GM19023 (cell line): ENCODE measurements around the gene NXPE1.

Experiments used
- ATAC-seq: cut with Tn5 transposase; IDR thresholded peaks from one replicate; pipeline ENCODE4 v1.9.1; 2021; ENCODE audit warnings: mild to moderate bottlenecking, moderate library complexity; ENCODE audit not compliant: unreplicated experiment

Gene NXPE1

DNA sequence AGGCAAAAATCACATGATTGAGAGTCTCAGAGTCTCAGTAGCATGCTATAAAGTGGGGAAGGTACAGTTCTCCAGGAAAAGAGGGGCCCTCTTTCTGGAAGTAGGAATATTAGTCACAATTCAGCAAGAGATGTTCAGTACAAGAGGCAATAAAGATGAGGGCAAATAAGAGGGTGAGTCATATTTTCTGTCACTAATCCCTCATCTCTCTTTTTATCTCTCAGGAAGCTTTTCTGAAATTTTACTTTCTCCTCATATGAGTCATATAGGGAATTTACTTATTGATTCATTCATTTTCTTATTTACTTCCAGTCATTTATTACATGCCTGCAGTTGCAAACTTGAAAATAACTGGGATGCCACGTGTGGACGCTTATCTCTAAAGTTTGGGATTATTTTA lies 3.4 kb upstream of the NXPE1 start:
- ATAC-seq, result no peak

DNA sequence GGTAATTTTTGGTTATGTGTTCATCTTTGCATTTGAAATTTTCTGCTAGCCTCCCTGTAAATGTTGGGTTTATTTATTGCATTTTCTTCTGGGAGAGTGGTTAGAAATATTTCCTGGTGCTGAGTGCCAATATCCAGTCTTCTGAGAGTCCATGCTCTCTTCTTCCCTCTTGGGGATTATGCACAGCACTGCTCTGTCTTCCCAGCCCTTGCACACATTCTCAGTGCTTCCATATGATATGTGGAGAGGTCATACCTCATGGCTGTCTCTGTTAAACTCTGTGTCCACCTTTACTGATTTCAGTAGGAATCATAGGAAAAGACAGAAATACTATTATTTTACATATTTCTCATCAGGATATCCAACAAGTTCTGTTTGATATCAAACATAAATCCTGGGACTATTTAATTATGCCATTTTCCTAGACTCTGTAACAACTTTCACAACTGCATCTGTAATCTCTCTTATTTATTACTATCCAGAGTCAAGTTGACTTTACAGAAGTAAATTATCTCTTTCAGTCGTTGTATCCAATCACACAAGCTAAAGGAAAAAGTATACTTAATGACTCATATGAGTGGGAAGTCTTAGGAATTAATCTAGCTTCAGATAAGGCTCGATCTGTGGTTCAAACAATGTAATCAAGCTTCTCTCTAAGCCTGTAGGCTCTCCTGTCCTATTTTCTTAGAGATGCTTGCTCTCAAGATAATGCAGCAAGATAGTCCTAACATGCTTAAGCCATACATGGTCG lies 2.7 kb upstream of the NXPE1 start:
- no peak for ATAC-seq

DNA sequence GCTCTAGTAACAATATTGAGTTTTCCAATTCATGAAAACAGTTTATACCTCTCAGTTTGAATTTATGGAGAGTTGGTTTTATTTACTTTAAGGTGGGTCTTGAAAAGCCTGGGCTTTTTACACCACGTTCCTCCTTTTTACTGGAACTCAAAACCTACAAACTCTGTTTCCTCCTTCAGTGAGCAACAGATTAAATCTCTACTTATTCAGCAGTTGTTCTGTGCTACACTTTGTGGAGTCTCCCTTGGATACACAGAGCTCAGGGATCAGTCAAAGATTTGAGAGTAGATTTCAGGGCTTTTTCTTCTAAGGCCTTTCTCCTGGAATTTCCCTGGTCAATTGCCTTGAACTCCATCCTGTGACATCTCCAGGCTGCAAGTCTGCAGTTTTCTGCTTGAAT lies 3.5 kb downstream of the NXPE1 start:
- ATAC-seq, result no peak

DNA sequence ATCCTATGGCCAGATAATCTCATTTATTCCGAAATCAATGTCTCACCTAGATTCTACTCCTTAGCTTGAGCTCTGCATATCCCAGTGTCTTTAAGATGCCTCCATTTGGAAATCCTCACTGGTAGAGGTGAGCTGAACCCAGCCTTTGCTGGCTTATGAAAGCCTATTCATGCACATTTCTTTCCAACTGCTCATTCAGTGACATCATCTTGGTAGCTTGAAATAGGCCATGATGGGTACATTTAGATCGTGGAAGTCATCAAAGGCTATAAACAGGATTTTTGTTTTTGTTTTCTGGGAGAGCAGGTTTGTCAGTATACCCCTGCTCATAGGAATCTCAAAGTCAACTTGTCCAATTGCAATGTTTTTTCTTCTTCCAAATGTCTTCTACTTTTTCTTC lies 6.0 kb downstream of the NXPE1 start:
- ATAC-seq, result no peak

DNA sequence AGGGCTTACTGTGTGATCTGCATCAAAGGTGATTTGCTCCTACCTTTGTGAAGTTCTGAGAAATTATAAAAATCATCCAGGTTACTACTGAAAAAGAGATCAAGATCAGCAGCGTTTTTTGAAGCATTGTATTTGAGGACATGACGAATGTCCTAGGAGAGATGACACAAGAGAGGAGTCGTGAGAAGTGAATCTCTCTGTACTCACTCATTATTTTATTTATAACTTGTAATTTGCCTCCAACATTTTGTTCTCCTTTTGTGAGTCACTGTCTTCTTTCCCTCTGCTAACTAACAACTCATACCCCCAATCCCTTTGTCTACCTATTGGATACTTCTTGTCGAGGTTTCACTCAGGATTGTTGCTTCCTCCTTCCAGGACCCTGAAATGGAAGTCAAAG lies 8.6 kb downstream of the NXPE1 start:
- no peak for ATAC-seq

DNA sequence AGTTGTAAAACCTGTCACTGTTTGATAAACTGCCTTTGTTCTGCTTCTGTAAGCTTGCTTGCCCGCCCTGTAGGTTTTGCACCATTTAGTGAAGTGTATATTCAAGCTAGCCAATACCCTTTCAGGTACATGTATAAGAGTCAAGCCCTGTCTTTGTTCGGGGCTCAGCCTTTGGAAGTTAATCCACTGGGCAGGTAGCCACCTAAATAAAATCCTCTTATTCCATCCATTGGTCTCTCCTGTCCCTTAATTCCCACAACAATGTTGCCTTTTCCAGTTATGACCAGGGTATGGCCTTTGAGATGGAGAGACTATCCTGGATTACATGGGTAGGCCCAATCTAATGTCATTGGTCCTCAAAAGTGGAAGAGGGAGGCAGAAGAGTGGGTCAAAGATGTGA lies 34.0 kb downstream of the NXPE1 start:
- ATAC-seq, result no peak

DNA sequence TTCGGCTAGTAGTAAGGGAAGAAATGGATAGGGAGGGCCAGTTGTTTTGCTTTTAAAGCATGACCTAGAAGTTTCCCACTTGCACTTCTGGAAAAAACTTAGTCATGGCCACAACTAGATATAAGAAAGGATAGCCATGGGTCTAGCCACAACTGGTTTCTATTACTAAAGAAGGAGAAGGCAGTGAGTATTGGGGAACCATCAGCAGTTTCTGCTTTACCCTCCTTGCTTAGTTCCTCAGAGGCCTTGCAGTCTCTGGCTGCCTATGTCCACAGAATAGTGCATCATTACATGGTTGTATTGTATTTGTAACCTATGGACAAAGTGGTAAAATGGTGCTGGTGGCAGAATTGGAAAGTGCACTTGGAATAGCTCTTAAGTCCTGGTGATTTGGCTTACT lies 35.6 kb downstream of the NXPE1 start:
- ATAC-seq, result no peak

DNA sequence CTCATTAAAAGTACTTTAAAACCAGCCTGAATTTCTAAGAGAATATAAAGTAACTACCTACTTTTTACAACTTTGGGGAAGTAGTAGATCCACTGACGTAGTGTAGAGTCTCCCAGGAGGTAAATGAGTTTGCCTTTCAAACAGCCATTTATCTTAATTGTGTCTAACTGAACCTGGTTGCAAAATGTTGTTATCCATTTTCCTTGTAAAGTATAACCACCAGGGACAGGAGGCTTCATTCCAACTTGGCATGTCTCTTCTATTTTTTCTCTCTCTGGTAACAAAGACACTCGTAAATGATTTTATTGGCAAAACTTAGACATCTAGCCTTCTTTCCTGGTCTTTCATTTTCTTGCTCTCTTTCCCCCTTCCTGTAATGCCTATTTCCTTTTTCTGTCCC lies 36.9 kb downstream of the NXPE1 start:
- no peak for ATAC-seq

DNA sequence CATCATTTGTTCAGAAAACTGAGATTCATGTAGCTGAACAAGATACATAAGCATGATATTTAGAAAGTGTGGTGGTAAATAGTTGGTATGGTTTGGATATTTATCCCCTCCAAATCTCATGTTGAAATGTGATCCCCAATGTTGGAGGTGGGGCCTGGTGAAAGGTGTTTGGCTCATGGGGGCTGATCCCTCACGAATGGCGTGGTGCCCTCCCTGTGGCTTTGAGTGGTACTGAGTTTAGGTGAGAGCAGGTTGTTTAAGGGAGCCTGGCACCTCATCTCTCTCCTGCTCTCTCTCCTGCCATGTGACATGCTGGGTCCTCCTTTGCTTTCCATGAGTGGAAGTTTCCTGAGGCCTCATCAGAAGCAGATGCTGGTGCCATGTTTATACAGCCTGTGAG lies 48.1 kb downstream of the NXPE1 start:
- ATAC-seq, result no peak

DNA sequence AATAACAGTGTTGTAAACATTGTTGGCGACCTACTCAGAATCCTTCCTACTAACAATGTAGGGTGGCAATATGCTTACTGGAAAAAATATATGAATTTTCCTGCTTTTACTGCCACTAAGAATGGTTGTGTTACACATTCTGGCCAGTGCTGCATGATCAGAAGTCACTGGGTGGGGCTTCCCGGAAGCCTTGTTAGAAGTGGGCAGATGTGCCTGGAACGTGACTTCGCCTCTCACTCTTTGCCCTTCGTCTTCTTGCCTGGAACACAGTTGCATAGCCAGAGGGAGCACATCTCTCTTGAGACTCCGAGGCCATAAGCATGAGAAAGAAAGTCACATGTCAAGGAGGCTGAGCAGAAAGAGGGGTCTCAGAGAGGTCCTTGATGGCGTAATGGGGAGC lies 48.6 kb downstream of the NXPE1 start:
- no peak for ATAC-seq

DNA sequence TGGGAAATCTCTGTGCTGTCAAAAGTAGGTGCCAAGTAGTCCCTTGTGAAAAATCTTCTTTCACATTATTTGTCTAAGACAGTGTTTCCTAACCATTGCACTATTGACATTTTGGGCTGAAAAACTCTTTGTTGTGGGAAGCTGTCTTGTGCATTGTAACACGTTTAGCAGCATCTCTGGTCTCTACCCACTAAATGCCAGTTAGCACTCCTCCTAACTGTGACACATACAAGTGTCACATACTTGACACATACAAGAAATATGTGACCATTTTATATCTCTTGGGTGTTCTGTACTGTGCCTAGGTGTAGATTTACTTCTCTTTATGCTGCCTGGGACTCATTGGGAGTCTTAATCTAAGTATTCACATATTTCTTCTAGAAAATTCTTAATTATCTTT lies 57.8 kb downstream of the NXPE1 start:
- ATAC-seq, result no peak

DNA sequence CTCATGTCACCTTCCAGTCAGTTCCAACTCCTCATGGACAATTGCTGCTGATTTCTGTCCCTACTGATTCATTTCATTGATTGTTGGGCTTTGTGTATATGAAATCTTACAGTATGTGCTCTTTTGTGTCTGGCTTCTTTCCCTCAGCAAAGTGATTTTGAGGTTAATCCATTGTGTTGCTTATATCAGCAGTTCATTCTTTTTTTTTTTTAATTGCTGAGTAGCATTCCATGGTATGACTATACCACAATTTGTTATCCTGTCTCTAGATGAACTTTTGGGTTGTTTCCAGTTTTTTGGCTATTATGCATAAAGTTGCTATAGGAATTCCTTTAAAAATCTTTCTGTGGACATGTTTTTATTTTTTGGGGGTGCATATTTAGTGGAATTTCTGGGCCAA lies 59.9 kb downstream of the NXPE1 start:
- ATAC-seq, result no peak

DNA sequence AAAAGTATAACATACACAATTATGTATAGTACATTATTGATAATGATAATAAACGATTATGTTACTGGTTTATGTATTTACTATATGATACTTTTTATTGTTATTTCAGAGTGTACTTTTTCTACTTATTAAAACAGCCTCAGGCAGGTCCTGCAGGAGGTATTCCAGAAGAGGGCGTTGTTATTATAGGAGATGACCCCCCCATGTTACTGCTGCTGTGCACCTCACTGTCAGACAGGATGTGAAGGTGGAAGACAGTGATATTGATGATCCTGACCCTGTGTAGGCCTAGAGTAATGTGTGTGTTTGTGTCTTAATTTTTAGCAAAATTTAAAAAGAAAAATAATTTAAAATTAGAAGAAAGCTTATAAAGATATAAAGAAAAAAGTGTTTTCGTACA lies 62.8 kb downstream of the NXPE1 start:
- no peak for ATAC-seq

DNA sequence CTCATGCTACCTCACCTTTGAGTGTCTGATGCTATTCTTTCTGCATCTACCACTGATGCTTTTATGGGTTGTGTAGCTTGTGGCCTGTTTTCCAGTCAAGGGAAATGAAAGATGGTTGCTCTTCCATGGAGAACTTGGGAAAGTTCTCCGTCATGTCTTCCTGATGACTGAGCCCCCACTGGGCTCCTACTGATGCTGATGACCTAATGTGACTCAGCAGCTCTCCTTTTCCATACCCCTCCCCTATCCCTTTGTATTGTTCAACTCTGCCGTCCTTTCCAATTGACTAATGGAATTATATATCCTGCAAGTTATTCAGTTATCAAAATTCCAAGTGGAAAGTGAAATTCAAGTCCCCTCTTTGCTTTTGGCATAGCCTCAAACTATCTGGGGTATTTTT lies 75.8 kb downstream of the NXPE1 start:
- ATAC-seq, result no peak

DNA sequence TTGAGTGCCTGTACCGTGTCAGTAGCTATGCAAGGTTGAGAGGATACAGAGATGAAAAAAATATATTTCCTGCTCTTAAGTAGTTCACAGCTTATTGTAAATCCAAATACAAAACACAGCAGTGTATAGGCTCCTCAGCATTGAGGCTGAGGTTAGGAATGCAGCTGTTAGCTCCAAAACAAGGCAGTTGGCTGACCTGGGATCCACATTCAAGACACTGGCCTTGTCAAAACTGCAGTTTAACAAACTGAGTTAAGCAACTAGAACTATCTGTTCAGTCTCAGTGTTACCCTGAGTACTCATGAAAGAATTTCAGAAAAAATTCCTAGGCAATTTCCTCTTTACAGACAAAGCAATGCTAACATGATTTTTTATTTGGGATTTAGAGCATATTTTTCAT lies 77.6 kb downstream of the NXPE1 start:
- ATAC-seq, result no peak

DNA sequence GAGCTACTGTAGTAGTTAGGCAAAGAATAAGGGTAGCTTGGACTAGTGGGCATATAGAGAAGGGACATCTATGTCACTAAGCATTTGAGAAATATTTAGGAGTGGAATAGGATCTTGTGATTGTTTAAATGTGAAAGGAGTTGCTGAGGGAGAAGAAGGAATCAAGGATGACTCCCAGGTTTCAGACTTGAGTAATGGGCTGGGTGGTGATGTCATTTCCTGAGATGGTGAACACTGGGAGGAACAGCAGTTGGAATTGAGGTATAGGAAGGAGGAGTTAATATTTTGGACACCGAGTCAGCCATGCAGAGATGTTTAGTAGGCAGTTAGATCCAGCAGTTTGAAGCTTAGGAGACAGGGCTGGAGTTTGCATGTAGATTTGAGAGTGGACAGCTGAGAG lies 80.3 kb downstream of the NXPE1 start:
- ATAC-seq, result no peak

DNA sequence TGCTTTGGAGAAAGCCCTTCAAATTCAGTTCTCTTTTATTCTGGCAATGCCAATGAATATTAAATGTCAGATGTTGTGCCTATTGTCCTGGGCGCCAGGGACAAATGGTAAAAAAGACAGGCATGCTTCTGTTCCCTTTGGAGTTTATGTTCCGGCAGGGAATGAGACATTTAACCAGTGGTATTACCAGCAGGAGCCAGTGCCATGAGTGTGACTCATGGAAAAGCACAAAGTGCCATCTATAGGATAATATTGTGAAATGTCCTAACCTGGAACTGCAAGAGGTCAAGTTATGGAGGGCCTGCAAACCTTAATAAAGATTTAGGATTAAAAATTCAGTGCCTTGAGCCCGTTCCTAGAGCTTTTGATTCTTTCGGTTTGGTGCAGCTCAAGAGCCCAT lies 80.9 kb downstream of the NXPE1 start:
- no peak for ATAC-seq

DNA sequence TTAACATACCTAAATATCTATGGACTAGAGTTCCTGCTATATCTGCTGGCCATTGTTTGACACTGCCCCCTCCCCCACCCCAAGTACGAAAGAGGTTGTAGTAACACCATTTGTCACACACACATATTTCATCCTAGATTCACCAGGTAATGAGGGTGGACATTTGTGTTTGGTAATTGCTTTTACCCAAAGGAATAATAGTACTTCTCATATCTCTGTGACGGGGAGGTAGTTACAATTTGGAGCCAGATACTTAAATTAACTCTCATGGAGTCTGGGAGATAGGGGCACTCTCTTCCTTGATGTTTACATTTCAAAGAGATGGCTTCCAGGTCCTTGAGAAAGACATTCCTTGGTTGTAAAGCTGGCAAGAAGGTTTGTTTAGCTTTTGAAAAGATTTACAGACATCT lies 81.7 kb downstream of the NXPE1 start:
- ATAC-seq, result no peak

DNA sequence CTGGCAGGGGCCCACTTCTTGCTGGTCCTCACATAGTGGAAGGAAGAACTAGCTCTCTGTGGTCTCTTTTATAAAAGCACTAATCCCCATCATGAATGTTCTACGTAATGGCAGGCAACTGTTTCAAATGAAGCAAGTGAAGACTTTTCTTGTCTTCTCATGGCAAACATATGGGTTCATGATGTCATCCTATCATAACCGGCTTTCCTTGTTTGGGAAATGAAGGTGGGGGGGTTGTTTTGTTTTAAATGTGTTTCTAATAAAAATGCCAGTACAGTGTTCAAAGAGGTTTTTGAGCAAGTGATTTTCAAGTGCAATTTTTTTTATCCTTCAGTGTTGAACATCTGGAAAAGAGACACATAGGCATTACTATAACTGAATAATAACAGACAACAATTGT lies 87.0 kb downstream of the NXPE1 start:
- ATAC-seq, result no peak
